GM21737 (cell line): ENCODE measurements around the gene RFPL3.

Experiments
- ATAC-seq: cut with Tn5 transposase; IDR thresholded peaks from one replicate; pipeline ENCODE4 v1.9.1; 2021; ENCODE audit warnings: mild to moderate bottlenecking, moderate library complexity; ENCODE audit not compliant: unreplicated experiment

RFPL3 gene

DNA sequence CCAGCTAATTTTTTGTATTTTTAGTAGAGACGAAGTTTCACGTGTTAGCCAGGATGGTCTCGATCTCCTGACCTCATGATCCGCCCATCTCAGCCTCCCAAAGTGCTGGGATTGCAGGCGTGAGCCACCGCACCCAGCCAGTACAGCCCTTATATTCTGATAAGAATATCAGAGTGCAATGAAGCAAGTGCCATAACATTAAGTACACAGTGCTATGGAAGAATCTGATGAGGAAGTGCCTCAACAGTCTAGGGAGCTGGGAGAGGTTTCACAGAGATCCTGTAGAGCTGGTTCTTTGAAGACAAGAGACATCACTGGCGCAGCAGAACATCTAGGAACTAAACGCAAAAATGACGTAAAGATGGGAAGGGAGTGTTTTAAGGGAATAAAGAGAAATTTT lies 52.3 kb downstream of the RFPL3 start:
- ATAC-seq = no peak

DNA sequence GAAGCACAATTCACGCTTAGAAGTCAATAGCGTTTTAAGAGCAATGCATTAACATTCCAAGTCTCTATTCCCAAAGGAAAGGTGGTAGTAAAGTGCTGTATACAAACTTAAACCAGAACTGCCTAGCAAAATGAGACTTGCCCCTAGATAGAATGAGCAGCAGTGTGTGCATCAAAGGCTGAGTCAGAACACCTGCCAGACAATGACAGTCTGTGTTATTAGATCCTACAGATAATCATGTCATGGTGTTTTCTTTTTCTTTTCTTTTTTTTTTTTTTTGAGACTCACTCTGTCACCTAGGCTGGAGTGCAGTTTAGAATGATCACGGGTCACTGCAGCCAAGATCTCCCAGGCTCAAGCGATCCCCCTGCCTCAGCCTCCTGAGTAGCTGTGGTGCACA lies 52.8 kb downstream of the RFPL3 start:
- no peak for ATAC-seq
